ENCODE data around the gene DNAJB4.

- no peak for TF ChIP-seq CTCF (IDR thresholded peaks at IDR 0.05)
- TF ChIP-seq EZH2 (IDR thresholded peaks at IDR 0.05), result no peak
These were observed 50.2 kb downstream of the DNAJB4 start for GRCh38 chr1:78054972-78055371.
